NCI-H1694 treated with DMSO at 0.1 percent for 48 hours (cell line): ENCODE measurements around the gene TSPAN2.
A peak's percentile ranks its signal among the peaks of the same experiment; 100 is the strongest.

ENCODE experiments used
- DNase-seq: peaks from one replicate; lab custom pipeline; 2025; lab: John Stamatoyannopoulos, UW

Gene TSPAN2

DNA sequence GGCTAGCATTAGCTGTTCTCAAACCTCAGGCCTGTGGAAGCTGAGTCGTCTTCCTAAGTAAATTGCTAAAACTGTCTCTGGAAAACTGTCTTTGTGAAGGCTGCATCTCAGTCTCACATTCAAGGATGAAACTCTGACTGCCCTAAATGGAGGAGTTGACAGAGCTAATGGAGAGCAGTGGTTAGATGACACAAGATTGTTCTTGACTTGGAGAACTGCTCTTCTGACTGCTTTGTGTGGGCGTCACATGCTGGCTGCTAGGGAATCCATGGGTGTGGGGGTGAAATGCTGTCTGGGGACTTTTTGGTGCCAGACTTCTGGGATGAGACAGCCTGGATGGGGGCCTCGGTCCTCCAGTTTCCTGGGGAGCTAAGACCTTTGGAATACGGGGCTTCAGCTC is 24.5 kb upstream of the TSPAN2 start:
- no peak for DNase-seq

- DNase-seq = peak; percentile 8
Observed at GRCh38 chr1:115112496-115113375, 23.4 kb upstream of the TSPAN2 start.

GRCh38 chr1:115107516-115108260 is 18.4 kb upstream of the TSPAN2 start:
- no peak for DNase-seq

- DNase-seq = no peak
Observed at GRCh38 chr1:115105831-115106230, 16.5 kb upstream of the TSPAN2 start.

- DNase-seq = no peak
Observed at GRCh38 chr1:115099693-115100050, 10.4 kb upstream of the TSPAN2 start.

- DNase-seq = no peak
Observed at GRCh38 chr1:115098979-115099692, 9.8 kb upstream of the TSPAN2 start.

DNA sequence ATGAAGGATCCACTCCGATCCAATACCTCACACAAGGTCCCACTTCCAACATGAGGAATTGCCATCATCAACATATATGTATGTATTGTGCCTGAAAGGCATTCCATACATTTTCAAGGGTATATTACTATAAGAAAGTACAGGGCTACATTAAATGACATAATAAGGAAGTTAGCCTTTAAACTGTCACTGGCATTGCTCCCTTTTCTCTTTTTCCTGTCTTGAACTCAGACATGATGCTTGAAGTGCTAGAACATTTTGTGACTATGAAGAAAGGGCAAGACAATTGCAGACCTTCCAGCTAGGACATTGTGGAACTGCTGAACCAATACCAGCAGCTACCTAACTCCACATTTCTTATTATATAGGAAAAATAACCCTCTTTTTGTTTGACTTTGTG is 2.9 kb upstream of the TSPAN2 start:
- DNase-seq = no peak

GRCh38 chr1:115091572-115091971 is 2.3 kb upstream of the TSPAN2 start:
- DNase-seq = no peak

DNA sequence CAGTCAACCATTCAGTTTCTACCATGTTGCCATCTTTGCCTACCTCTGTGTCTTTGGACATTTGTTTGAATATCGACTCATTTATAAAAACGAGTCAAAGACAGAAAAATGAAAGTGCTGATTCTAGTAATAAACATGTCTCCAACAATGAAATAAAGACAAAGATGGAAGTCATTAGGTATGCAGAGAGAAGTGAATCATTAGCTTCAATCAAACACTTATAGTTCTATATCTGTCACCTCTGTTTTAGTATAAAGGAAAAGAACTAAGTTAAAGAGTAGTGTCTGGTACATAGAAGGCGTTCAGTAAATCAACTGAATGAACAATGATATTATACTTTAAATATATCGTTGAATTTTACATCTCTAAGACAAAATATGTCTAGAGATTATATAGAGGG is 1.7 kb upstream of the TSPAN2 start:
- no peak for DNase-seq

GRCh38 chr1:115090540-115090939 is 1.2 kb upstream of the TSPAN2 start:
- no peak for DNase-seq

DNA sequence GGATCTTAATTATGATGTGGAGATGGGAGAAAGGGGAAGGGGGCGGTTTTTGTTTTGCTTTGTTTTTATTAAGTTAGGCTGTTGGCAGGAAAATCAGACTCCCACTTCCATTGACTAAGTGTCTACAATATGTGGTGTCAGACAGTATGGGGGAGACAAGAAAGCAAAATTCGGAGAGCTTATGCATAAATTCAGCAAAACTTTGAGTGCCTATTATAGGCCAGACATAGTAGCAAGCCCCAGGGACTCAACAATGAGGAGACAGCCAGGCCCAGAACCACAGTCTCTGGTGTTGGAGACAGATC is 835 bp upstream of the TSPAN2 start:
- no peak for DNase-seq

DNA sequence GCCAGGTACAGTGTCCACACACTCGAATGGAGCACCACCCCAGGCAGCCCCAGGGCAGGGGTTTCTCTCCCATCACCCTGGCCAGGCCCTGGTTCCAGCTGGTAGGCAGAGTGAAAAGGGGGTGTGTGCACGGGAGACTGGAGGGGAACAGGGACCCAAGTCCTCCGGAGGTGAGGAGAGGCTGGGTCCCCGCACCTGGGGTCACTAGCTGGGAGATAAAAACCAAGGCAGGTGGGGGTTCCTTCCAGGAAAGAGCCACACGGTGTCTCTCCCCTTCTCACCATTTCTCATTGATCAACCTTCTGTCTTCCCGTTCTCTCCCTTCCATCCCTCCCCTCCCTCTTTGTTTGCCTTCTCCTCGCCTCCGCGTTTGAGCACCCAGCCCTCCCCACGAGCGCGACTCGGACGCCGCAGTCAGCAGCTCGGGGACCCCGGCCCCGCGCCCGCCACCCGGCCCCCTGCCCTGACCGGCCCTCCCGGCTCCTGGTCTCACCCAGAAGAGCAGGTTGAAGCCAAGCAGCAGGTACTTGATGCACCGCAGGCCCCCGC is 358 bp downstream of the TSPAN2 start:
- no peak for DNase-seq

DNA sequence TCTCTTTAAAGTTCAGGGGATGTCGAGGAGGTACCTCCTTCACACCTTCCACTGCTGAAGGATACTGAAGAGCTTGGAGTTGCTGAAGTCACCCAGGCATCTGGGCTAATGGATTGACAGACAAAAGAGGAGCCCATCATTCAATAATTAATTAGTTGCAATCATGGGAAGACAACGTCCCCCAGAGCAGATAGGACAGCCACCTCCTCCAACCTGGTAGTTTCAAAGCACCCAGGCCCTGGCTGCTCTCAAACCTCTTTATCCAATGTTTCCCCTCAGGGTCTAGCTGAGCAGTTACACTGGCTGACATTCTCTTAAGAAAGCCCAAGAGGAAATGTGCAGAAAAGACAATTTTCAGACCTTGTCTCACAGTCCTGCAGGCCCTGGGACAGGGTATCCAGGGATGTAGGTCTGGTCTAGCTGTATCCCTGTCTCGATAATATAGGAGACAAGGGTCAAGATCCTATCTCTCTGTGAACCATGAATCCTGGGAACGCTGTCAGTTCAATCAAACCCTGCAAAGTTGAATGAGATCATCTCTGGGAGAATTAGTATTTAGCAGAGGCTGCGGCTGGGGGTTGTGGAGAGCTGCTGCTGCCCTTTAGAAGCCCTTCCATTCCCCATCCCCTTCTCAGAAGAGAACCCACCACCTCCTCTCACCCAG is 1.1 kb downstream of the TSPAN2 start:
- no peak for DNase-seq

DNA sequence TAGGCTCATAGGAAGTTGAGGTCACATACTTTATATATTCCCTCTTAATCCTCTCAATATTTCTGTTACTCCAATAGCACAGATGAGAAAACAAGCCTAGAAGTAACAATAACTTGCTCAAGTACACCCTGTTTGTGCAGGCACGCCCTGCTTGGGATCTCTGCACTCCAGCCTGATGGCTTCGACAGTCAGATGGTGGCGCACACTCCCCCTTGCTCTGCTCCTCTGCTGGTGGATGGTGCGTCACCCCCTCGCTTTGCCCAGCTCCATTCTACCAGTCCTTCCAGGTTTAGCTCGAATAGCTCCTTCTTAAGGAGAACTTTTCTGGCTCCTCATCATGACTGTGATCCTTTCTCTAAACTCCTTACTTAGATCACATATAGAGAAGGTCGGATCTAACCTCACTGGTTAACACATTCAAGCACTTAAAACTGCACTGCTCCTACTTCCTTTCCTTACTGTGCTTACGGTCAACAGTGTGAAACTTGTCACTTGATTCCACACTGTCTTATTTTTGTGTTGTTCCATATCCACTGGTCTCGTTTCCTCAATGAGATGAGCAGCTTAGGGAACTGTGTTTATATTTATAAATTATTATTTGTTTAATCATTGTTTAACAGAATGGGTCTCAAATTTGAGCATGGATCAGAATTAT is 3.0 kb downstream of the TSPAN2 start:
- DNase-seq = no peak

DNA sequence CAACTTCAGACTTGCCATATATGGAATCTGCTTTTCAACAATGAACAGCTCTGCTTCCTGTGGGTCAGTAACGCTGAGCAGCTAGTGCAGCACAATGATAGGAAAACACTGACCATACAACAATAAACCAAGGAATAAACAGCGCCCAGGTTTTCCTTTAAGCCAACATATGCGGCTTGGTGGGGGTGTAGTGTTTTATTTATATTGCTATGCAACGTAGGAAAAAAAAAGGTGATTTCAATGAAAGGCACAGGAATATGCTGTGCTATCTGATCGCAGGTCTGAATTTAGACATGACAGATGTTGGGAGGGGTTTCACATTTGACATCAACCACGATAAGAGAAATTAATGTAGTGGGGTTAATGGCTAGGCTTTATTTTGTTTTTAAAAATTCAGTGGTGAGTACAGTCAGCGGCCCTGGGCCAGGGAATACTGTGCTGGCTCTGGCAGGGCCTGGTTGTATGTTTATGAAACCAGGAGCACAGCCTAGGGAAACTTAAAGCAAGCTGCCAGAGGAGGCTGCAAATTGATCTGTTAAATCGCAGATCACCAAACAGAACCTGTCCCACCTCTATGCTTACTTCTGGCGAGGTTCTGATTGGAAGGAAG is 4.3 kb downstream of the TSPAN2 start:
- DNase-seq = no peak

GRCh38 chr1:115082949-115083348 is 6.4 kb downstream of the TSPAN2 start:
- DNase-seq = no peak

GRCh38 chr1:115078708-115079107 is 10.6 kb downstream of the TSPAN2 start:
- DNase-seq = no peak

GRCh38 chr1:115077984-115078330 is 11.3 kb downstream of the TSPAN2 start:
- DNase-seq = no peak

- DNase-seq = no peak
Observed at GRCh38 chr1:115077286-115077983, 11.9 kb downstream of the TSPAN2 start.

- DNase-seq = no peak
Observed at GRCh38 chr1:115076384-115076915, 12.9 kb downstream of the TSPAN2 start.
